GM18868 (cell line): ENCODE data around the gene GP5.

ENCODE experiments used
- ATAC-seq: cut with Tn5 transposase; IDR thresholded peaks from one replicate; pipeline ENCODE4 v1.9.1; 2021; ENCODE audit warnings: mild to moderate bottlenecking, moderate library complexity; ENCODE audit not compliant: unreplicated experiment

Gene GP5

DNA sequence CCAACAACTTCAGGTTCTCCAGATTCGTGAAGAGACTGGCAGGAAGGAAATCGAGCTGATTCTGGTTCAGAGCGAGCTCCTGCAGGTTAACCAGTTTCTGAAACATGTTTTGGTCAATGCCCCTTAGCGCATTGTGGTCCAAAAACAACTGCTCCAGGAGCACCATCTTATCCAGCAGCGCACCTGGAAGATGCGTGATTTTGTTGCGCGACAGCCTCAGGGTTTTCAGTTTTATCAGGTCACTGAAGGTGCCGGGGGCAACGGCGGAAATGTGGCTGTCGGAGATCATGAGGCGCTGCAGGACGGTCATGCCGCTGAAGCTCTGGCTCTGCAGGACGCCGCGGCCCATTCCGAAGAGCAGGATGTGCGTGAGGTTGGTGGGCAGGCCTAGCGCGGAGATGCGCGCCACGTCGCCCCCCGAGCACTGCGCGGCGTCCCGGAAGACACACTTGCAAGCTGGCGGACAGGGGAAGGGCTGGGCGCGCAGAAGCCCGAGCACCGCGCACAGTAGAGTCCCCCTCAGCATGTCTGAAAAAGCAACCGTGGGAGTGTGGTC, 1.2 kb downstream of the GP5 start:
- ATAC-seq, result no peak

- ATAC-seq, result no peak
Observed at GRCh38 chr3:194396859-194397756, 2.0 kb downstream of the GP5 start.

DNA sequence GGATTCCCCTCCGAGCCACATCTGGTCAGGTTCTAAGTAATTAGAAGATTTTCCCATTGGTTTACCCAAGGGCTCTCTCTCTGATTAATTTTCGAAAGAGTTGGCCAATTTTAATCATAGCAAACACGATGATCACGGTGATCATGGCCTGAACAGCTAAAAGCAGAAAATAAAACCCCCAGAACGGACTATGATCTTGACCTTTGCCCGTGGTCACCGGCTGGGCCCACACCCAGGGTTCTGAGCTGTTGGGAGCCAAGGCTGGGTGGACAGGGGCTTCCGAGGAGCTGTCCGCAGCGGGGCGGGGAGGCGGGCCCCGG, 2.6 kb downstream of the GP5 start:
- ATAC-seq, result no peak

DNA sequence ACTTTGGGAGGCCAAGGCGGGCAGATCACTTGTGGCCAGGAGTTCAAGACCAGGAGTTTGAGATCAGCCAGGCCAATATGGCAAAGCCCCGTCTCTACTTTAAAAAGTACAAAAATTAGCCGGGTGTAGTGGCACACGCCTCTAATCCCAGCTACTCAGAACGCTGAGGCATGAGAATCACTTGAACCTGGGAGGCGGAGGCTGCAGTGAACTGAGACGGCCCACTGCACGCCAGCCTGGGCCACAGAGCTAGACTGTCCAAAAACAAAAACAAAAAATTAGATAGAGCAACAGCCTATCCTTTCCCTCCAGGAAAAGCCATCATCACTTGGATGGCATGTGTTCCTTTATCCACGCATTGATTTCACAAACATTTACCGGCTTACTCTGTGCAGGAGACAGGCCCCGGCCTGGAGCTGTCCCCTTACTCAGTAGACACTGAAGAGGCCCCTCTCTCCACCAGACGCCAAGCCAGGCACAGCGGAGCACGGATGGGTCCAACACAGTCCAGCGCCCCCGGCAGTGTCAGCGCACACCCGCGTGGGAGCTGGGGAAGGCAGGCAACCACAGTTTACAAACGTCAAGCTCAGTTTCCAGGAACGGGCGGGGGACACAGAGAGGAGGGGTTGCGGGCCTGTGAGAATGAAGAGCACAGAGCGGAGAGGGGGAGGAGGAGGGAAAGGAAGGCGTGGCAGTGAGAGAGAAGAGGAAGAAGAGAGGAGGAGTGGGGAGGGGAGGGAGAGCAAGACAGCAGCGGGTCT, 3.1 kb downstream of the GP5 start:
- ATAC-seq, result no peak

DNA sequence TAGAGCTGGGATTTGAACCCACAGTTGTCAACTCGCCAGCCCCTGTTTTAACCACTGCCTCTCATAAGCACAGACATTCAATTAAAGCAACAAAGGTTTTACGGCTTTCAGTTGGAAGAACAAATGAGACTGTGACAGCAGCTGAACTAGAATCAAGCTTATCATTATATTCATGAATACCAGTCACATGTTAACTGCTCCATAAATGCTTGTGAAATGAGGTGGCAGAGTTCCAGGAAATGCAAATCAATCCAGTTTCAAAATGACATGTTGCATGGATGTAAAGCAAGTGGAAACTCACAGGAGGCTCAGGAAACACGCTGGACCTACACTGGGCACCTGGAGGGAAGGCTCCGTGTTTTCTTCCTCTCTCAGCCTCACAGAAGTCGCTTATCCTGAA, 3.9 kb downstream of the GP5 start:
- no peak for ATAC-seq

GRCh38 chr3:194392576-194392975, 6.5 kb downstream of the GP5 start:
- no peak for ATAC-seq

DNA sequence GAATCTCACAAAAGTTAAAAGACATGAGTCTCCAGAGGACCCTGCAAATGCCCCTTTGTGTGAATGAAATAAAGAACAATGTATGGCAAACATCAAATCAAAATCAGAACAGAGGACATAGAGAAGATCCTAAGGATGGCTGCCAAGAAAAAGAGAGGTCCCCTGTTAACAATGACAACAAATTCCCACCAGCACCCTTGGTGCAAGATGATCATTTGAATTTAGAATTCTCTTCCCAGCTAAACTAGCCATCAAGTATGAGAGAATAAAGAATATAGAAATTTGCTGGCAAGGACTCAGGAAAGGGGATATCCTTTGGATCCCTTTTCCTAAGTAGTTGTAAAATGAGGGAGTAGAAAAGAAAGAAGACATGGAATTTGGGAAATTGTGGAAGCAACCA, 8.2 kb downstream of the GP5 start:
- ATAC-seq, result no peak

GRCh38 chr3:194389269-194389668, 9.8 kb downstream of the GP5 start:
- ATAC-seq, result no peak

DNA sequence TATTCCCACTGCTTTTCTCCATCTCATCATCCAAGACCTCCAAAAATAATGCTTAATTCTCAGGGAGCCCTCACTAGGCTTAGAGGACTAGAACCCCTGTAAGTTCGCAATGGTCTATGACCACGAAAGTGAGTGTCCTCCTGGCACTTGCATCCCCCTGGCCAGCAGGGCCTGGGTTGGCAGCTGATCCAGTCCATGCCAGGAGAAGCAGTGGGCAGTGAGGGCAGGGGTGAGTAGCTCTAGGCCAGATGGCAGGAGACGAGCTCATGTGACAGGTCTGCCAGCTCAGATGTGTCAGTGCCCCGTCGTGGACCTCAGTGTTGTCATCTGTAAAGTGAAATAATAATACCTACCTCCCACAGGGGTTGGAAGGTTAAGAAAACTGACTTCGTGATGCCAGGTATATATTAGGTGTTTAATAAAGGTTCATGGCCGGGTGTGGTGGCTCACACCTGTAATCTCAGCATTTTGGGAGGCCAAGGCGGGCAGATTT, 11.1 kb downstream of the GP5 start:
- ATAC-seq, result no peak

DNA sequence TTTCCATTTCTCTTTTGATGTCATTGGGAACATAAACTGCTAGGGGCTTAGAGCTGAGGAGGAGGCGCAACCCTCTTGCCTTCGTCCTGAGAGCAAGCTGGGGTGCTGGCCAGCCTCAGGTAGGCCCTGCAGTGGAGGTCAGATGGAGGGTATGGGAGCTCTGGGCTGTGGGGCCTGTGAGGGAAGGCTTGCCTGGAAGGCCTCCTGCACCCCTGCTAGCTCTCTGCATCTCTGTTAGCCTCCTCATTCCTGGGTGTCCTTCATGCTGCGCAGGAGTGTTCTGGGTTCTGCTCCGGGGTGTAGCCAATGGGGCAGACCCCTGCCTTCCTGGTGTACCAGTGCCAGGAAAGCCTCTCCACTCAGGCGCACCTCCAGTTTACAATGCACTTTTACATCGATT, 11.8 kb downstream of the GP5 start:
- ATAC-seq, result no peak

DNA sequence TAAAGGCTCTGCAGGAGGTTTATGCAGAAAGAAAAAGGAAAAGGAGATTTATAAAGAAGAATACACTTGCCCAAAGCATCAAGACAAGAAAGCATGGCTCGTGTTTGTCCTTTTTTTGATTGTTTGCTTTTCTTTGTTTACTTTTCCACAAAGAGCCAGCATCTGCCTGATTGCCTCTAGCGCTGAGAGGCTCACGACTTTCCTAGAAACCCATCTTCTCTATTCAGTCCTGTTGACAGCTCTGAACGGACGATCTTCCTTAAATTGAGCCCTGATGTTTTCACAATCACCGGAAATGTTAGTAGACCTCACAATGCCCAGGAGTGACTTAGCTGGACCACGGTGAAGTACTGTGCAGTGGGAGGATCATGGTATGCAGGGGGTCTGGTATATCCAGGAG, 12.4 kb downstream of the GP5 start:
- no peak for ATAC-seq

DNA sequence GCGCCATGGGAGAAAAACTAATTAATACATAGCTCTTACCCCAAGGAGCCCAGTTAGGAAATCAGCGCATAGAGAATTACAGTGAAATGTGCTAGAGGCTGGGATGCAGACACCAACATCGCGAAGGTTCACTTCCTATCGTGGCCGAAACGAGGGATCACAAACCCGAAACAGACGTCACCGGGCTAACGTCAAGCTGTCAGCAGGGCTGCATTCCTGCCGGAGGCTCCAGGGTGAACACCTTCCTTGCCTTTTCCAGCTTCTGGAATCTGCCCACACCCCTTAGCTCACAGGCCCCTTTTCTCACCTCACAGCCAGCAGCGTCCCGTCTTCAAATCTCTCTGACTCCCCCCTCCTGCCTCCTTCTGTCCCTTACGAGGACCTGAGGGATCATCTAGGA, 13.0 kb downstream of the GP5 start:
- no peak for ATAC-seq

- ATAC-seq, result no peak
Observed at GRCh38 chr3:194384569-194385001, 14.5 kb downstream of the GP5 start.

DNA sequence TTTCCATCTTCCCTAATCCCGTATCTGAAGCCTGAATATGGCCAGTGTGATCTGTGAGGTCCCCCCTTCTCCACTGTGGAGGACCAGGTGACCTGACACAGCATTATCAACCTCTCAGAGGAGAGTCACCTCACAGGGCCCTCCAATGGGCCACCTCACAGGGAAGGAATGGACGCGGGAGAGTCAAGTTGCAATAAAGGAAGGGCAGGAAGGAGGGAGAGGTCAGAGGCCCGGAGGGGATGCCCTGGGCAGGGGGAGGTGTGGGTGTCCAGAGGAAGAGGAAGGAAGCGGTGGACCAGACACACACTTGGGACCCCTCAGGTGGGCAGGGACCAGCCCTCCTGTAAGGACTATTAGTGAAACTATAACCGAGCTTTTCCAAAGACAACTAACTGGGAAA, 14.9 kb downstream of the GP5 start:
- no peak for ATAC-seq

- no peak for ATAC-seq
Observed at GRCh38 chr3:194383276-194383940, 15.7 kb downstream of the GP5 start.

GRCh38 chr3:194382892-194383223, 16.2 kb downstream of the GP5 start:
- ATAC-seq, result no peak

DNA sequence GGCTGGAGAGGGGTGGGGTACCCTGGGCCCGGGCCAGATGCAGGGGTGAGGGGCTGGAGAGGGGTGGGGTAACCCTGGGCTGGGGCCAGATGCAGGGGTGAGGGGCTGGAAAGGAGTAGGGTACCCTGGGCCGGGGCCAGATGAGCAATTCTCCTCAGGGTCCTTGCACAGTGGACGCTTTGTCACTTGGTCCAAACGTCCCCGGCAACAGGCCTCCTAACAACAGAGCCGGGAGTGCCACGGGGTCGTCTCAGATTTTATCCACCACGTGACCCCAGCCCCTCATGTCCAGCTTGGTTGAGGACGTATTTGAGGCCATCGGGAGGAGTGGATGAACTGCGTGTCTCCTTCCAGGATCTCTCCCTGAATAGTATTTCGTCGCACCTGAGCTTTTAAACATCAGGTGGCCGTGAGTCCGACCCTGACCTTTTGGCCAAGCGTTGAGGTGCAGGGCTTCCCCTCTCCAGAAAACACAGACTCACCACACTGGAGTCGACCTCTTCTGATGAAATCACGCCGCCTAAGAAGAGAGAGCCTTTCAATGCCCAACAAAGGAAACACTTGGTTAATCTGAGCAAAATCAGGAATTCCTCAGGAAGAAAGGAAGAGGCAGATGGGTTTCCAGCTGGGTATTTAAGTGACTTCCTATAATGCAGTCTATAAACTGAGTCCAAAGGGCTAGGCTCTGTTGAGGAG, 16.7 kb downstream of the GP5 start:
- no peak for ATAC-seq

GRCh38 chr3:194381460-194381875, 17.6 kb downstream of the GP5 start:
- ATAC-seq, result no peak

- no peak for ATAC-seq
Observed at GRCh38 chr3:194380326-194380725, 18.7 kb downstream of the GP5 start.

DNA sequence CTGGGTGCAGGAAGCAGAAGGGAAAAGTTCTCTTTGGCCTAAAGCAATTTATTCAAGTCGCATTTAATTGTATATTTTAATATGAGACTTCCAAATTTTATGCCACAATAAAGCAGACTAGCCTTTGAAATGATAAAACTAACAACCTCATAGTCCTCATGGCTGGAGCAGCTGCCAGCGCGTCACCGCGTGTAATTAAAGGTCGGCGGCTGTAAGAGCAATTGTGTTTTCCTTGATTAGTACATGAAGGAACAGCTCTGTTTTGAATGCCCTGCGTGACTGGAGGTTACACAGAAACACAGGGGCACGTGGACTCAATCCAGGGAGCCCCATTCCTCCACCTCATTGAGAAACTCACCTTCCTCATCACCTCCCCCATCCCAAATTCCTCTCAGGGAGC, 19.4 kb downstream of the GP5 start:
- no peak for ATAC-seq

GRCh38 chr3:194379231-194379630, 19.8 kb downstream of the GP5 start:
- ATAC-seq, result no peak
